Activated CD8-positive, alpha-beta memory T cell treated with anti-CD3 and anti-CD28 coated beads, Interleukin-2, amount 50 U/mL, for 4 hours (primary cell): Measurements from ENCODE around the gene PRELID3B.

Source experiments
- DNase-seq: peaks from one replicate; pipeline ENCODE4 v3.0.0-alpha.2; 2020

Gene PRELID3B

GRCh38 chr20:58993332-58994248 is 49.0 kb downstream of the PRELID3B start:
- no peak for DNase-seq

GRCh38 chr20:58992911-58993310 is 49.7 kb downstream of the PRELID3B start:
- no peak for DNase-seq

- DNase-seq, result no peak
Measured at GRCh38 chr20:58991715-58992114, 50.9 kb downstream of the PRELID3B start.

GRCh38 chr20:58990651-58991445 is 51.7 kb downstream of the PRELID3B start:
- no peak for DNase-seq

- no peak for DNase-seq
Measured at GRCh38 chr20:58989196-58989595, 53.4 kb downstream of the PRELID3B start.

GRCh38 chr20:58988565-58988882 is 54.1 kb downstream of the PRELID3B start:
- no peak for DNase-seq

GRCh38 chr20:58987790-58988564 is 54.6 kb downstream of the PRELID3B start:
- no peak for DNase-seq

GRCh38 chr20:58986968-58987517 is 55.5 kb downstream of the PRELID3B start:
- DNase-seq, result no peak

- no peak for DNase-seq
Measured at GRCh38 chr20:58986286-58986967, 56.2 kb downstream of the PRELID3B start.

GRCh38 chr20:58985656-58986055 is 56.9 kb downstream of the PRELID3B start:
- DNase-seq, result no peak

GRCh38 chr20:58984691-58985090 is 57.9 kb downstream of the PRELID3B start:
- no peak for DNase-seq
